ENCODE data around the gene PLA2G15. TPM values are rescaled to one million over a fixed set of nuclear protein-coding genes. Genes with fewer than 3 reads are reported as not detected.

The PLA2G15 gene
- total and polyA plus RNA-seq, 2 of the 13 experiments (the other 11 are each of a cell fraction or from before 2014, with no cell fraction given), result 14.4 to 23.7 TPM

GRCh38 chr16:68219725-68220351, 25.3 kb upstream of the PLA2G15 start:
- Histone ChIP-seq H3K9me3 (ENCODE audit: low read length) (no peaks in the 10 kb centered on the region), H3K4me1 (ENCODE audit: insufficient read depth, low read length) (peaks cover 17% of the 10 kb centered on the region), H2AFZ (ENCODE audit: low read length) (no peak overlapping the region), H3K4me2 (ENCODE audit: low read depth, low read length) (no peak overlapping the region), H3K36me3 (replicated peaks in 1 of 2; ENCODE audit: control insufficient read depth in 1 of 2, insufficient read depth in 2 of 2, low read length in 2 of 2) (peaks cover 7 to 38% of the 10 kb centered on the region in 2 experiments), H3K9ac (ENCODE audit: insufficient read depth, low read depth, low read length) (no peak overlapping the region), H3K27me3 (ENCODE audit: control insufficient read depth in 1 of 2, insufficient read depth in 2 of 2, low read length in 2 of 2) (no peaks in the 10 kb centered on the region), H3K79me2 (ENCODE audit: insufficient read depth, low read length) (no peaks in the 10 kb centered on the region), H3K27ac (ENCODE audit: extremely low read length, insufficient read depth, low read length) (peak overlapping the region; percentile 0), H4K20me1 (ENCODE audit: insufficient read depth, low read length) (no peaks in the 10 kb centered on the region), H3K4me3 (replicated peaks in 1 of 3; ENCODE audit: insufficient read depth in 1 of 3, low read depth in 2 of 3, low read length in 3 of 3) (no peak overlapping the region)
- in situ Hi-C loops (cut with HindIII; ENCODE audit: extremely low pct_ligation_motif_present, low pct_unique_long_range_greater_than_20kb), result no loop called here
- CTCF ChIA-PET (ENCODE audit: low intra/inter-chr PET ratio, low total read pairs), result no interaction called here
- TF ChIP-seq HDAC1 (CRISPR knock-in tag; IDR thresholded peaks at IDR 0.05) (no peak), ZNF530 (CRISPR knock-in tag; IDR thresholded peaks at IDR 0.05; ENCODE audit: low read depth) (no peak), NCOA2 (CRISPR knock-in tag; IDR thresholded peaks at IDR 0.05) (no peak), GZF1 (CRISPR knock-in tag; IDR thresholded peaks at IDR 0.05) (no peak), ZMYM4 (CRISPR knock-in tag; IDR thresholded peaks at IDR 0.05) (no peak), FOXA3 (CRISPR knock-in tag; IDR thresholded peaks at IDR 0.05) (no peak), TEAD3 (CRISPR knock-in tag; optimal IDR thresholded peaks at IDR 0.05; ENCODE audit: borderline replicate concordance) (no peak), ZNF878 (CRISPR knock-in tag; IDR thresholded peaks at IDR 0.05) (no peak), ZNF468 (CRISPR knock-in tag; IDR thresholded peaks at IDR 0.05) (no peak), NFKBIZ (CRISPR knock-in tag; IDR thresholded peaks at IDR 0.05) (no peak), IRX3 (CRISPR knock-in tag; IDR thresholded peaks at IDR 0.05; ENCODE audit: borderline replicate concordance, low read depth) (no peak), CENPT (CRISPR knock-in tag; IDR thresholded peaks at IDR 0.05; ENCODE audit: low read depth) (no peak)
- 97% methylated on average over 6 of the region's 6 CpGs for WGBS (ENCODE audit: low lambda C conversion rate)
- POLR2A ChIA-PET, result interaction anchor here (1.4 to 2.1 kb wide), 4 partner anchors 16 to 135 kb away, joined by 3 to 7 read pairs (median 3); partner anchors contain the start of genes NFATC3, PRMT7 and SLC7A6OS
- no TSS peak for BruUV-seq (replicated peaks)
- ATAC-seq, result no peak
- intact Hi-C loops (cut with micrococcal nuclease; ENCODE audit: unreplicated experiment), result no loop called here
- FAIRE-seq, result no peak
- no peak for DNase-seq (ENCODE audit: low spot score)

Measured in HepG2 (cell line).